ENCODE results near the gene GRIN3B.

GRIN3B gene

DNA sequence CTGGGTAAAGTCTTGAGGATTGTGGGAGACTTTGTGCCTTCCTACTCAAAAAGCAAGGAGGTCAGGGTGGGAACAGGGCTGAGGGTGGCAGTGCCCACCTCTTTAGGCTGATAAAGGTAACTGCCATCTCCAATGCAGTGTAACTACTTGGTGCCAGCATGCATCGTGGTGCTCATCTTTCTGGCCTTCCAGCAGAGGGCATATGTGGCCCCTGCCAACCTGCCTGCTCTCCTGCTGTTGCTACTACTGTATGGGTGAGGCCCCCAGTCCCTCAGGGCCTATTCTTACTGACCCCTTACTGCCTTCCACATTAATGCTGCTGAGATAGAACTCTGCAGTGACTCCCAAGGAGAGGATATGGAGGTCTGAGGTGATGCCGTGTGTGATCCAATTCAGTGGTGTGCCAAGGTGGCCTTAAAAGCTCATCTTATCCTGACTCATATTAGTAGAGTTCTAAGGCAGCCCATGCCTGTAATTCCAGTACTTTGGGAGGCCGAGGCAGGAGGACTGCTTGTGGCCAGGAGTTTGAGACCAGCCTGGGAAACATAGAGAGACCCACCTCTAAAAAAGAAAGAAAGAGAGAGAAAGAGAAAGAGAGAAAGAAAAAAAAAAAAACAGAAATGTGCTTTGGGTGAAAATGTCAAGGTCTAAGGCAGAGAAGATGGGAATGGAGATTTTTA, 57.1 kb downstream of the GRIN3B start:
- H3K27ac Mint-ChIP-seq, result peak overlapping the region; percentile 33 to 60
- peaks cover 17% of the 10 kb centered on the region for H3K36me3 Mint-ChIP-seq (ENCODE audit: insufficient read depth)
- no peaks in the 10 kb centered on the region for H3K27me3 Mint-ChIP-seq
- DNase-seq (no peak), ATAC-seq (replicated peaks) (peak; percentile 86)
- peak overlapping the region; percentile 30 for H3K4me3 Mint-ChIP-seq
- H3K4me1 Mint-ChIP-seq (ENCODE audit: low read depth in 2 of 2), result peaks cover 17 to 18% of the 10 kb centered on the region in 2 donors
- no peaks in the 10 kb centered on the region for H3K9me3 Mint-ChIP-seq

DNA sequence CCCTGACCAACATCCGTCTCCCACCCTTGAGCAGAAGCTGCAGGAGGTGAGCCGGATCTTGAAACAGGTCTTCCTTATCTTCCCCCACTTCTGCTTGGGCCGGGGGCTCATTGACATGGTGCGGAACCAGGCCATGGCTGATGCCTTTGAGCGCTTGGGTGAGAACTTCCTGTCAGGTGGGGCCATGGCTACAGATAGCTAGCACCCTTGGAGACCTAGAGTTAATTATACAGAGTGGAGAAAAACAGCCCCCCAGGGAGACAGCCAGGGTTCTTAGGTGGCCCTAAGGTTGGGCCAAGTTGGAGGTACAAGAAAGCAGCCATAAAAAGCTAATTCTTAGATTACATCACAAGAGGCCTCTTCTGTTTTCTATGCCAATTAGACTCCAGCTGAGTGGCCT, 57.9 kb downstream of the GRIN3B start:
- H3K9me3 Mint-ChIP-seq, result no peaks in the 10 kb centered on the region
- peaks cover 17 to 18% of the 10 kb centered on the region in 2 donors for H3K4me1 Mint-ChIP-seq (ENCODE audit: low read depth in 2 of 2)
- H3K36me3 Mint-ChIP-seq (ENCODE audit: insufficient read depth), result peaks cover 17% of the 10 kb centered on the region
- peak overlapping the region; percentile 42 to 53 for H3K4me3 Mint-ChIP-seq
- peak overlapping the region; percentile 33 to 60 for H3K27ac Mint-ChIP-seq
- ATAC-seq (replicated peaks), result peak; percentile 45
- DNase-seq, result no peak
- H3K27me3 Mint-ChIP-seq, result no peaks in the 10 kb centered on the region
